Hypothalamus (tissue), 51 donors: ENCODE data around the gene CPA1.
A peak's percentile ranks its signal among the peaks of the same experiment; 100 is the strongest.

Source experiments
- DNase-seq, 51 donors: peaks; one replicate each; lab custom pipeline; 2025; lab: John Stamatoyannopoulos, UW

Gene CPA1

GRCh38 chr7:130379921-130380860, at the start of gene CPA1:
TSS of gene CPA1 (plus strand) at chr7:130380494. CDS start at chr7:130380521, 27 bp downstream.
- DNase-seq: no peak

GRCh38 chr7:130332259-130333053, 47.8 kb upstream of the CPA1 start:
- DNase-seq: no peak

- no peak for DNase-seq
These were observed 46.5 kb upstream of the CPA1 start for GRCh38 chr7:130333832-130334231.

- no peak for DNase-seq
These were observed 46.0 kb upstream of the CPA1 start for GRCh38 chr7:130334274-130334673.

DNA sequence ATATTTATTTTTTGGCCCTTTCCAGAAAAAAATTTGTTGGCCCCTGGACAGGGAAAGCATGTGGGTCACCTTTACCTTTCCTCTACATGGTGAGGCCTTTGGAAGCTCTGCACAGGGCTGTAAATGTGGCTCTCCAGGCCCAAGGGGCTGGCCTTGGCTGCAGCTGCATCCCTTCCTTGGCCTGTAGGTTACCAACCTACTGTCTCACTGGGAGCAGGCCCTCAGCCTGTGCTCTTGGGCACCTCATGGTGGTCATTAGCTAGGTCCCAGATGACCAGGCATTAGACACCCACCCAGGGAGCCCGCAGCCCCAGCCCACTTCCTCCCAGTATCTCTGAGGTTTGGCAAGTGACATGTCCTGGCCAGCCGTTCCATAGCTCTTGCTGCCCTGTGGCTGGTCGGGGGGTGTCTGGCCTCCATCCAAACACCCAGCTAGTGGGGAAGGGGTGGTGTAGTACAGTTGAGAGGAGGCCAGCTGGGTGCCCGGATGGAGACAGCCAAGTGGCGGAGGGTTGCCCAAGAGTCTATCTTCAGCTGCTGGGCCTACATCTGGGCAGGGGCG, 42.8 kb upstream of the CPA1 start:
- no peak for DNase-seq

GRCh38 chr7:130338233-130338632, 42.1 kb upstream of the CPA1 start:
- DNase-seq: no peak

GRCh38 chr7:130341882-130342281, 38.4 kb upstream of the CPA1 start:
- no peak for DNase-seq

GRCh38 chr7:130342701-130343380, 37.5 kb upstream of the CPA1 start:
- no peak for DNase-seq

- no peak for DNase-seq
These were observed 35.9 kb upstream of the CPA1 start, which contains the start of gene CPA5 for GRCh38 chr7:130344271-130344866. TSS of gene CPA5 (plus strand) at chr7:130344816. CDS start at chr7:130346486, 1,670 bp downstream.

GRCh38 chr7:130345136-130345535, 35.2 kb upstream of the CPA1 start:
- DNase-seq: peak in 1 of 51 donors; percentile 48

DNA sequence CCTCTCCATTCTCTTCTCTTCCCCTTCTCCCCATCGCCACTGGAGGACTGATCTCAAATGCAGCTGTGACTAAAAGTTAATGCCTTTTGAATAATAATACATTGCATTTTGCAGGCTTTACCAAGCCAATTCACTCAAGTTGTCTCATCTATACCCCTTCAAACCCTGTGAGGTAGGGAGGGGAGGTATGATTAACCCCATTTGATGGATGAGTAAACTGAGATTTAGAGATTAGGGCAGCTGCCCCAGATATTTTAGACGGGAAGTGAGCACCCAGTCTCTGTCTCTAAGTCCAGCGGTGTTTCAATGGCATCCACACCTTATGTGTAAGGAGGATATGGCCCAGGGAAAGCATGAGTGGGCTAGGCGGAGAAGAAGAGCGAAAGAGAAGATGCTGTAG, 34.6 kb upstream of the CPA1 start:
- no peak for DNase-seq

DNA sequence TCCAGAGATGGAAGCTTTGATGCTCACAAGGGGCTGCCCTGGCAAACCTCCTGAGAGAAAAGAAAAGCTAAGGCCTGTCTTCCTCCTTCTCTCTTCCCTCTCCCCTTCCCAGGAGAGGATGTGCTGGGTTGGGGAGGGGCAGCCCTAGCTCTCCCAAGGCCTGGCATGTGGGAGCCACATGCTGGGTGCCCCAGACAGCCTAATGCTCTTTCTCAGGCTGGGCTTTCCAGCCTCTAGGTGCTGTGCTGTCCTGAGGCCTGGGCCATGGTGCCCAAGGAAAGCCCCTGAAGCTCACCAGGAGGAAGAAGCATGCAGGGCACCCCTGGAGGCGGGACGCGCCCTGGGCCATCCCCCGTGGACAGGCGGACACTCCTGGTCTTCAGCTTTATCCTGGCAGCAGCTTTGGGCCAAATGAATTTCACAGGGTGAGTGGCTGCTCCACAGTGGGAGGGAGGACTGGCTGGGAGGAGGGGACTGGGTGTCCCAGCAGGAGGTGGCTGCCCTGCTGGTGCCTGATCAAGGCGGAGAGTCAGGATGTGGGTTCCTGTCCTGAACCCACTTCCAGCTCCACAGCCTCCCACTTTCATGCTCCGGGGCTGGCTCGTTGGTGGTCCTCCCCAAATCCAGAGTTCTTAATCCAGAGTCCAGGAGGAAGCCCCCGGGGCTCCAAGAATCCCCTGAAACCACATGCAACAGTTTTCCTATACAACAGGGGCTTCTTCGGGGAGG, 34.0 kb upstream of the CPA1 start:
- DNase-seq: no peak

- no peak for DNase-seq
These were observed 33.4 kb upstream of the CPA1 start for GRCh38 chr7:130346941-130347340.

DNA sequence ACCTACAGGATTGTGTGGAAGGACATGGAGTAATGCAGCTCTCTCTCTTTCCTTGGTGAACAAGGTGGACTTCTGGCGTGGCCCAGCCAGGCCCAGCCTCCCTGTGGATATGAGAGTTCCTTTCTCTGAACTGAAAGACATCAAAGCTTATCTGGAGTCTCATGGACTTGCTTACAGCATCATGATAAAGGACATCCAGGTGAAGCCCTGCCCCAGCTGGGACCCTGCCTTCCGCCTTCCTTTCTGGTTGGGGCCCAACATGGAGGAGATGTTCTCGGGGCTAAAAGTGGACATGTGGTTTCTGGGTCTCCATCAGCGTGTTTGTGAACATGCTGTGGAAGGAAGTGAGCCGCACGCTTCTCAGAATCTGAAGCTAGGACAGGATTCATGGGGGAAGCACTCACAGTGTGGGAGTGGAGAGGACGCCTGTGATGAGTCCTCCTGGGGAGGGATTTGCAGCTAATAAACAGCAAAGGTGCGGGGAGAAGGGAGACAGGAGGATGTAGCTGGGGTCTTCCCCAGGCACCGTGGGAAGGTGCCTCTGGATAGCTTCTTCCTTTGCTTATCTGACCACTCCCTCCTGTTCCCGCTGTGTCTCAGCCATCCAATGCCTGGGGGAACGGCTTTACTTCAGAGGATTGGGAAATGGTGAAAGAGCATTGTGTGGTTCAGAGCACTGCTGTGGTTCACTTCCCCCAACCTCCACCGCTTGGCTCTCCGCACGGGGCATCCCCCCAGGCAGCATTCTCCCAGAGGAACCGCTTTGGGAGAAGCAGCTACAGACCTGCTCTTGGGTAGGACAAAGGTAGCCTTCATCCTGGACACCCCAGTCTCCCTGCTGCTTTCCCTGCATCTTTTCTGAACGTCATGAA, 30.1 kb upstream of the CPA1 start:
- DNase-seq: peak in 1 of 51 donors; percentile 12

- no peak for DNase-seq
These were observed 29.1 kb upstream of the CPA1 start for GRCh38 chr7:130350945-130351790.

DNA sequence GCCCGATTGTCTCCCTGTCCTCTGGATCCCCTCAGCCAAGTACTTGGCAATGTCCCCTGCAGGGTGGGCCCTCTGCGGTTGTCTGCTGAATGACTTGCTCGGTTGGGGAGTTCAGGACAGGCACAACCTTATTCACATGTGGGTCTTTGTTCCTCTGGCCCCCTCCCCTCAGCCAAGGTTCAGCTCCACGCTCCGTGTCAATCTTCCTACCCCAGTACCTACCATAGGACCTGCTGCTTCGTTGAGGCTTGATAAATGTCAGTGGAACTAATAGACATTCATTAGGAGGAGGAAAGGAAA, 28.6 kb upstream of the CPA1 start:
- DNase-seq: no peak

DNA sequence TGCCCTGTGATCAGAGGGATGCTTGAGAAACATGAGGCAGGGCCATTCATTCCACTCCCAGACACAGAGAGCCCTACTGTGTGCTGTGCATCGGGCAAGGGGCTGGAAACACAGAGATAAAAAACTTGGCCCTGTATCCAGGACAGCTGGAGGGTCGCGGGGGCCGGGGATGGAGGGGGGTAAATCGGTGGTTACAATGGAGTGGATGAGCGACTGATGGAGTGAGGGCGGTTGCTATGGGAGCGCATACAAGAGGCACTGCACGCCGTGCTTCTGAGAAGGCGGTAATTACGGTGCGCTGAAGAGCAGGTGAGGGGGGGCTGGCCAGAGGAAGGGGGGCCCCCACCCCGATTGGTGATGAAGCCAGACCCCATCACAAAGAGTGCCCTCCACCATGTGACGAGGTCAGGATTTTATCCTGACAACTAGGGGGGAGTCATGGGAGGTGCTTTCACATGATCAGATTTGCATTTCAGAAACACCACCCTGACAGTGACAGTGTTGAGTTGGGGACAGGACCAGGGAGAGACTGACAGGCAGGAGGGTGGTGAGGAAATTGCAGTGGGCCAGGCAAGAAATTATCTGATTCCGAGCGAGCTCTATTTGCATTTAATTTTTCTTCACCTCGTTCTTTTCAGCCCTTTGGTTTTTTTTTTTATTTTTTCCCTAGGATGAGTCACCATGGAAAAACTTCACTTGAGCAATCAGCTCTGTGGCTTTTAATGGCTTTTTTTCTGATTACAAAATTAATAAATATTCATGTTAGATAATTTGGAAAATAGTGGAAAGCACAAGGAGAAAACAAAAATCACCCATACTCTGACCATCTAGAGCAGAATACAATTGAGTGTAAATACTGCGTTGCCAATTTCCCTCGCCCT, 27.9 kb upstream of the CPA1 start:
- DNase-seq: peak in 12 of 51 donors; percentile 14 to 84 (median 42)
